GM18505 (cell line): Measurements from ENCODE around the gene ABCA3.

Experiments used
- ATAC-seq: cut with Tn5 transposase; IDR thresholded peaks from one replicate; pipeline ENCODE4 v1.9.1; 2021; ENCODE audit not compliant: unreplicated experiment
- POLR2A ChIP-seq: IDR thresholded peaks from 4 replicates; pipeline ENCODE4 v1.6.1; 2011; ENCODE audit warnings: borderline replicate concordance; ENCODE audit not compliant: insufficient read depth, insufficient read length; ENCODE audit errors: extremely low read depth

The ABCA3 gene

DNA sequence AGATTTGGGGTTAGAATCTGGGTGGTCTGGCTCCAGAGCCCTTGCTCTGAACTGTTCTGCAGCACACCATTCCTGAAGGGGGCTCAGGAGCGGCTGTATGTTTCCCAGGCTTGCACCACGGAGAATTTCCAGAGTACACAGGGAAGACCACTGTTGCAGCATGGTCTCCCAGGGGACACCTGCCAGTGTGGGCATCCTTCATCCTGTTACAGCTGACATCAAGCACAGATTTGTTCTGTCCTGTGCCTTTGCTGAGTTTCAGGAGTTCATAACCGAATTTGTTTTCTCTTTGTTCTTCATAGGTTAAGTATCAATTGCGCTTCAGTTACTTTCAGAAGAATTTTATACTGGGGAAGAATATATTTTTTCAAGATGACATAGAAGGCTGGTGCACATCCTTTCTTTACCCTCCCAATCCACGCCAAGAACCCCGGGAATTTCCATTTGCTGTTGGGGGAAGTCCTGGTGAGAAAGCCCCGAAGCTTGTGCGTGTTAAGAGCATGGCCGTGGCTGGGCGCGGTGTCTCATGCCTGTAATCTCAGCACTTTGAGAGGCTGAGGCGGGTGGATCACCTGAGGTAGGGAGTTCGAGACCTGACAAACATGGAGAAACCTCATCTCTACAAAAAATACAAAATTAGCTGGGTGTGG, 26.3 kb upstream of the ABCA3 start:
- ATAC-seq: no peak
- no peak for TF ChIP-seq POLR2A

DNA sequence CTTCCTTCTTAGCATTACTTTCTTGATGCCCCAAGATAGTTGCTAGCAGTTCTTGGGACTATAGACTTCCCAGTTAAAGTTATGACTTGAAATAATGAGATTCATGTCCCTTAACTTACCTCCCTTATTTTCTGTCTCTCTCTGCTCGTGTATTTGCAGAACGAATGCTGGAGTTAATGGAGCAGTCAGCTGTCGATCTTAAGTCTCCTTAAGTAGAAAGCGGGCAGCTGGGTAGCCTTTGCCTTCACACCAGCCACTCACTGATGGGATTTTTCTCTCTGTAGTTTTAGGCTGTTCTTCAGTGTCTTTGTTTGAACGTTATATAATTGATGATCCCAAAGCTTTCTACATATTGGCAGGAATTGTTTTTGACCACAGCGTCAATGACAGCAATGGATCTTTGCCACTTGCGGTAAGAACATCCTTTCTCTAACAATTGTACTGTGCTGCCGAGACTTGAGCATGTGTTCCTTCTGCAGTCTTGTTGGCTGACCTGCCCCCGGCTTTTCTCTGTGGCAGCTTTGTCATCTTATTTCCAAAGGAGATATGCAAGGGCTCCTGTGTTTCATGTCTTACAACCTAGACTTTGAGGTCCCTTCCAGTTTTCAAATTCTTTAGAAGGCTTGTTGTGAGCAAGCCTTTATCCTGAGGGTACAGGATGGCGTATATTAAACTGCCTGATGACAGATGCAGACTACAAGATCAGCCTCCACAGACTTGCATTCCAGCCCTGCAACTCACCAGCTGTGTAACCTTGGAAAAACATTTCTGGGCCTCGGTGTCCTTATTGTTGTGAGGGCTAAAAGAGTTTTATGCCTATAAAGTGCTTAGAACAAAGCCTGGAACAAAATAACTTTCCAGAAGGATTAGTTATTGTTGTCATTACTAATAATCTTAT, 25.1 kb upstream of the ABCA3 start:
- no peak for TF ChIP-seq POLR2A
- no peak for ATAC-seq

DNA sequence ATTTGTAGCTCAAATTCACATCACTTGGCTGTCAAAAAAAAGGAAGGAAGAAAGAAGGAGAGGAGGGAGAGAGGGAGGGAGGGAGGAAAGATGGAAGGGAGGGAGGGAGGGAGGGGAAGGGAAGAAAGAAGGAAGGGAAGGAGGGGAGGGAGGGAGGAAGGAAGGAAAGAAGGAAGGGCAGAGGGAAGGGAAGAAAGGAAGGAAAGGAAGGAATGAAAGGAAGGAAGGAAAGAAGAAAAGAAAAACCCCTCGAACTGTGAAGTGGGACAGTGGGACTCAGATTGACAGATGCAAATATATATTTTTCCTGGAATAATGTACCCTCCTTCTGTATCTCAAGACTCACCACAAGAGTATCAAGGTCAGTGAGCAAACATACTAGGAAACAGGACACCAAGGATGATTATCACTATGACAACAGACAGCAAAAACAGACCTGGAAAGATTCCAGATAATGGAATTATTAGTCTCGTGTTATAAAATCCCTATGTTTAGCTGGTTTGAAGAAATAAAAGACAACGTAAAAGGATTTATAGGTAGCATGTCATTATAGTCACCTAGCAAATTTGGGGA, 24.2 kb upstream of the ABCA3 start:
- no peak for TF ChIP-seq POLR2A

DNA sequence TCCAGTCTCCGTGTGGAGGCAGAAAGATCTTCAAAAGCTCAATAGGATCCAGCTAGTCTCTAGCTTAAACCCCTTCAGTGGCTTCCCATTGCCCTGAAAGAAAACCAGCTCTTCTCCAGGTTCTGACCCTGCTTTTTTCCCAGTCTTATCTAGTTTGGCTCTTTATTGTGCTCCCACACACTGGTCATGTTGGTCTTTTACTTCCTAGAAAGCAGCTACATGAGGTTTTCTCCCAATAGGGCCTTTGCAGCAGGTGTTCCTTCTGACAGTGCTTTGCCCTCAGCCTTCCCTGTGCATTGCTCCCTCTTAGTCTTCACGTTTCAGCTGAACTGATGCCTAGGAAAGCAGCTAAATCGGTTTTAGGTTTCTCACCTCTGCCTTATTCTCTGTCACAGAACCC, 21.7 kb upstream of the ABCA3 start:
- no peak for ATAC-seq

More for the DNA sequence above, 24.2 kb upstream of the ABCA3 start:
- no peak for ATAC-seq

DNA sequence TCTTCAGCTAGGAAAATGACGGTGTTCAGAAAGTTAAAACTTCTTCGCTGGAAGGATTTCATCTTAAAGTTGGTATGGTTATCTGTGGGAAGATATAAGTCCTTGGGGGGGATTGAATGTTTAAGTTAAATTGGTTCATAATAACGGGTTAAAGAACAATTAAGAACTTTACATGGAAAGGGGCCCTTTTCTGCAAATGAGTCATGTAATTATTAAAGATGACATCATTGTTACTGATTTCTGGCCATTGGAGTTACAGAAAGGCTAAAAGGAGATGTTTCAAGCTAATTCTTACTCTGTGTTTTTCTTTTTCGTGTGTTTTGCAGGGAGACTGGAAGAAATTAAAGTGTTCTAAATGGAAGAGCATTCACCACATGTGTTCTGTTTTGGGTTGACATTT, 20.6 kb upstream of the ABCA3 start:
- no peak for TF ChIP-seq POLR2A
- no peak for ATAC-seq

More for the DNA sequence above, 21.7 kb upstream of the ABCA3 start:
- TF ChIP-seq POLR2A: no peak

DNA sequence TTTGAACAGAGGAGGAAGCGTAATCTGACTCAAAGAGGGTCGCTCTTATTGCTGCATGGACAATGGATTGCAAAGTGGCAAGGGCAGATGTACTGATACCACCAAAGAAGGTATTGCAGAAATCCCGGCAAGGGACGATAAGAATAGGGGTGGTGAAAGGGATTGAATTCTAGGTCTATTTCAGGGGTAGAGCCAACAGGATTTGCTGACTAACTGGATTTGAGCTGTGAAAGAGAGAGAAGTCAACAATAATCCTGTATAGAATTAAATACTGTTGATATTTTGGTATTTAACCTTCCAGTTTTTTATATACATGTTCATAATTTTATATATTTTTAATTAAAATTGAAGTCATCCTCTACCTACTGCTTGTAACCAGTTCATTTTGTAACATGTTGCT, 19.4 kb upstream of the ABCA3 start:
- ATAC-seq: no peak
- TF ChIP-seq POLR2A: no peak

DNA sequence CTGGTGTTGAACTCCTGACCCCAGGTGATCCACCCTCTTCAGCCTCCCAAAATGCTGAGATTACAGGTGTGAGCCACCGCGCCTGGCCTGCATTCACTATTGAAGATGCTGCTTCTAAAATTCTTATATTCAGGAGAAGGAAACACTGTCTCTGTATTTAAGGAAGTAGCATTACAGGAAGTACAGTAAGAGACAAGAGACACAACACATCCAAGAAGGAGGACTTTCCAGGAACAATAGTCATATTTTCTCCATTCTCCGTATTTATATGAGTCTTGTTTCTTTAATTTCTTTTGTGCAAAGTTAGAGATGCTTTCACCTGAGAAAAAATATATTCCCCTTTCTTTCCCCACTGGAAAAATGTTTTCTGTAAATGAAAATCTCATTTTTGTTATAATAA, 18.3 kb upstream of the ABCA3 start:
- no peak for TF ChIP-seq POLR2A
- no peak for ATAC-seq

DNA sequence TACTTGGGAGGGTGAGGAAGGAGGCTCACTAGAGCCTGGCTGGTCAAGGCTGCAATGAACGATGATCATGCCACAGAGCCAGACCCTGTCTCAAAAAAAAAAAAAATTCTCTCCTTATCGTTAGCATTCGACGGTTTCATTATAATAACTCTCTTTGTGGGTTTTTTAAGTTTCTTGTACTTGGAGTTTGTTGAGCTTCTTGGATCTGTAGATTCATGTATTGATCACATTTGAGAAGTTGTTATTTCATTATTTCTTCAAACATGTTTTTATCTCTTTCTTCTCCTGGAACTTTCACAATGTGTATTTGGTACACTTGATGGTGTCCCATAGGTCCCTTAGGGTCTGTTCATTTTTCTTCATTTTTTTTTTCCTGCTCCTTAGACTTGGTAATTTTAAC, 16.8 kb upstream of the ABCA3 start:
- no peak for ATAC-seq
- TF ChIP-seq POLR2A: no peak

DNA sequence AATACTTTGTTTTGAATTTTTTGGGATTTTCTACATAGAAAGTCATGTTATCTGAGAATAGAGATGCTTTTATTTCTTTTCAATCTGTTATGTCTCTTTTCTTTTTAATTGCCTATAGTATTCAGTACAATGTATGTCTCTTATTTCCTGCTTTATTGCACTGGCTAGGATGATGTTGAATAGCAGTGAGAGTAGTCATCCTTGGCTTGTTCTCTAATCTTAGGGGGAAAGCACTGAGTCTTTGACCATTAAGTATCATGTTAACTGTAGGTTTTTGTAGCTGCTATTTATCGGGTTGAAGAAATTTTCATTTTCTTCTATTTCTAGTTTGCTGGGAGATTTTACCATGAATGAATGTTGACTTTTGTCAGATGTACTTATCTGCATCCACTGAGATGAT, 10.0 kb upstream of the ABCA3 start:
- no peak for TF ChIP-seq POLR2A
- no peak for ATAC-seq

DNA sequence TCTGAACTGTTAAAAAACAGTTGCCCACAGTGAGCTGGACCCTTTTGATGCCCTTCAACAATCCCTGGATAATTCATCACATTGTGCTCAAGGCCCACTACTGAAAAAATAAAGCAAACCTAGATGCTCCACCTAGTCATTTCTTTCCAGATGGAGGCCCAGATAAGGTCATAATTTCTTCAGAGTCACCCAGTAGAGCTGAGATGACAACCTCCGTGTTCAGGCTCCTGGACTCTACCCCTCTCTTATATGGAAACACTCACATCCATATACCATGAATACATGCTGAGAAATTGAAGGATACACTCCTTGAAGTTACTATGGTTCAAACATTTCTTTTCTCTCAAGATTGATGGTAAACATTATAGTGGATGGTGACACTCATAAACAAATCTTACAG, 2.7 kb upstream of the ABCA3 start:
- ATAC-seq: no peak
- no peak for TF ChIP-seq POLR2A

DNA sequence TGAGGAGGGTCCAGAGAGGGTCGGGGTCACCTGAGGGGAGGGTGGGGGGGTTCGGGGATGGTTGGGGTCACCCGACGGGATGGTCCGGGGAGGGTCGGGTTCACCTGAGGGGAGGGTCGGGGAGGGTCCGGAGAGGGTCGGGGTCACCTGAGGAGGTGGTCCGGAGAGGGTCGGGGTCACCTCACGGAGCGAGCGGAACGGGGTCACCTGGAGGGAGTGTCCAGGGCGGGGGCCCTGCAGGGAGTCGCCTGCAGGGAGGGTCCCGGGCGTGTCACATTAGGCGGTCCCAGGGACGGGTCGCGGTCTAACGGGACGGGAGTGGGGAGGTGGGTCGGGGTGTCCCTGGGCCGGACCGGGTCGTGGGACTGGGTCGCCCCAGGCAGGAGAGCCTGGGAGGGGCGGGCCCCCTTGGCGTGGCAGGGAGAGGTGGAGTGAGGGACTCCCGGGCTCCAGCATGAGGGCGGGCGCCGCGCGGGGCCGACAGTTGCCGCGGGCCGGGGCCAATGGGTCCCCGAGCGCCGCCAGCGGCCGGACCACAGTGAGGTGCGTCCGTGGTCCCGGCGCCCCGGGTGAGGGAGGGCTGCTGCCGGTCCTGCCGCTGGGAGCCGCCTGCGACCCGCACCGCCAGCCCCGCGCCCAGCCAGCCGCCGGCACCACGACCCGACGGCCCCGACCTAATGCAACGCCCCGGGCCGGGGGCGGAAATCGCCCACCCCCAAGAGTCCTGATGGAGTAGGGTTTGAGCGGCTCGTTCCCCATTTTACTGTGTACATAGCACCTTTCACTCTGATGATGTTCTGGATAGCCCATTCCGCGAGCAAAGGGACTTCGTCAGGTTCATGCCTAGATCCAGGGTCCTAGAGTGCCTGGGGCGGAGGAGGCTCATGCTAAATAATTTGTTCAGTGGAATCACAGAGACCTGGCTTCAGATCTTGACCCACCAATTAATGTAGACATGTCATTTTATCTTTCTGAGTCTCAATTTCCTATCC, 1.2 kb upstream of the ABCA3 start:
- no peak for ATAC-seq
- no peak for TF ChIP-seq POLR2A

DNA sequence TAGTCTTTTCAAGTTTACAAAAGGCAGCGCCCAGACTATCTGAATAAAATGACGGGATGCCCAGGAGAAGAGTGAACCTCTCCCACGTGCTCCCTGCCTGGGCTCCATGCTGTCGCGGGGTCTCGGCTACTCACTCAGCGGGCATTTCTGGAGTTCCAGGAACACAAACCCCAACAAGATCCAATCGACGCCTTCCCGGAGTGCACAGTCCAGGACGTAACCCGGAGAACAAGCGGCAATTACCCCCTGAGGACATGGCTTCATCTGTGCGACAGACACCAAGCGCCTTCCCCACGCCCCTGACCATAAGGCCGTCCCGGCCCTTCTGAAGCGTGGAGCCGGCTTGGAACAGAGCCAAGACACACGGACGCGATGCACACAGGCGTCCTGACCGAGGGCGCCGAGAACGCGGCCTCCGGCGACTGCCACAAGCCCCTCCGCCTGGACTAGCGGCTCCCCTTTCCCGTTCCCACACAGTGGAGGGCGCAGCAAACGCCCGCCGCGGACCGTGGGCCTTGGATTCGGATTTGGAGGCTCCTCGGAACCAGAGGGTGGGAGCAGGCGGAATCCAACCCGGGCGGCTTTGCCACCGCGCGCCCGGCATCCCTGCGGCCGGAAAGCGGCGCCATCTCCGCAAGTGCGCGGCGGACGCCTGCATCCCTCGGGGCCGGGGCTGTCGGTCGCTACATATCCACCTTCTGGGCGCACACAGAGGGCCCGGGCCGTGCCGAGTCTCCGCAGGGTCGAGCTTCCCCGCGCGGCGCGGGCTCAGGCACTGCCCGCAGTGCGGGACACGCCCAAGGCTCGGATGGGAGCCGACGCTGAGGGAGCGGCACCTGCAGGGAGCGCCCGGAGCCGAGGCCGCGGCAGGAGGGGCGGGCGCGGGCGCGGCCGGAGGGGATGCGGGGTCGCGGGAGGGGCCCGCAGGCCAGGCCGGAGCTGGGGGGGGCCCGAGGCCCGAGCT, 725 bp downstream of the ABCA3 start:
- ATAC-seq: peak; percentile 31
- TF ChIP-seq POLR2A: no peak
